HepG2 (cell line): ENCODE measurements around the gene TMEM31. TPM values are rescaled to one million over a fixed set of nuclear protein-coding genes. Genes with fewer than 3 reads are reported as not detected.
A peak's percentile ranks its signal among the peaks of the same experiment; 100 is the strongest.

Experiments used
- HDAC1 ChIP-seq: sonication (generic); formaldehyde crosslinking; IDR thresholded peaks from 2 replicates; pipeline ENCODE4 v1.5.1; 2020; ENCODE audit warnings: mild to moderate bottlenecking, missing genetic modification reagents
- HMGXB4 ChIP-seq, 2 experiments: sonication (generic) in 1 of 2; formaldehyde crosslinking in 1 of 2; IDR thresholded peaks; 2 replicates each; pipeline versions ENCODE4 v1.4.0 to v1.6.1; 2018 to 2020; ENCODE audit warnings: missing genetic modification reagents in 2 of 2, borderline replicate concordance in 1 of 2, low read depth in 1 of 2, mild to moderate bottlenecking in 1 of 2, missing biosample characterization in 1 of 2
- IKZF1 ChIP-seq: fragments of 450-650 bp; IDR thresholded peaks from 2 replicates; pipeline ENCODE4 v1.7.1; 2016
- NCOA1 ChIP-seq: sonication (generic); formaldehyde crosslinking; IDR thresholded peaks from 2 replicates; pipeline ENCODE4 v1.9.0; 2021; ENCODE audit warnings: missing genetic modification reagents
- NR1H2 ChIP-seq: sonication (generic); formaldehyde crosslinking; IDR thresholded peaks from 2 replicates; pipeline ENCODE4 v1.8.1; 2022; ENCODE audit warnings: low read depth, missing genetic modification reagents, borderline replicate concordance
- NRL ChIP-seq: sonication (generic); formaldehyde crosslinking; IDR thresholded peaks from 2 replicates; pipeline ENCODE4 v1.5.0; 2020; ENCODE audit warnings: missing genetic modification reagents, mild to moderate bottlenecking, moderate library complexity, borderline replicate concordance
- ONECUT2 ChIP-seq: sonication (generic); formaldehyde crosslinking; IDR thresholded peaks from 2 replicates; pipeline ENCODE4 v1.4.0; 2020; ENCODE audit warnings: missing genetic modification reagents
- PCBP2 ChIP-seq: fragments of 200-400 bp; formaldehyde crosslinking; optimal IDR thresholded peaks from 2 replicates; pipeline ENCODE3; 2018; ENCODE audit warnings: low read length, low read depth; ENCODE audit not compliant: poor library complexity, severe bottlenecking
- RAD21 ChIP-seq: fragments of 450-650 bp; formaldehyde crosslinking; IDR thresholded peaks from 2 replicates; pipeline ENCODE4 v1.5.0; 2020; ENCODE audit warnings: mild to moderate bottlenecking
- SALL2 ChIP-seq: sonication (generic); formaldehyde crosslinking; IDR thresholded peaks from 2 replicates; pipeline ENCODE4 v1.8.1; 2023; ENCODE audit warnings: mild to moderate bottlenecking, missing genetic modification reagents, inconsistent platforms
- SOX13 ChIP-seq, 3 experiments: fragments of 450-650 bp in 1 of 3; sonication (generic) in 1 of 3; formaldehyde crosslinking in 1 of 3; IDR thresholded peaks in 2 of 3; conservative IDR thresholded peaks in 1 of 3; 2 replicates each; pipeline versions ENCODE4 v1.5.0 to v1.6.1; 2016 to 2020; ENCODE audit warnings: antibody characterized with exemption in 1 of 3, mild to moderate bottlenecking in 1 of 3, missing compliant biosample characterization in 1 of 3, missing genetic modification reagents in 1 of 3, moderate library complexity in 1 of 3
- SP140L ChIP-seq: sonication (generic); formaldehyde crosslinking; IDR thresholded peaks from 2 replicates; pipeline ENCODE4 v1.4.0; 2020; ENCODE audit warnings: missing genetic modification reagents, borderline replicate concordance
- TBX2 ChIP-seq: sonication (generic); formaldehyde crosslinking; IDR thresholded peaks from 2 replicates; pipeline ENCODE4 v1.5.0; 2020; ENCODE audit warnings: missing genetic modification reagents, mild to moderate bottlenecking, borderline replicate concordance
- TCF12 ChIP-seq, 2 experiments: fragments of 450-650 bp in 1 of 2; sonication (generic) in 1 of 2; formaldehyde crosslinking in 1 of 2; IDR thresholded peaks; 2 replicates each; pipeline versions ENCODE4 v1.6.1 to v1.8.0; 2017 to 2022; ENCODE audit warnings: antibody characterized with exemption in 1 of 2, mild to moderate bottlenecking in 1 of 2, missing genetic modification reagents in 1 of 2, moderate library complexity in 1 of 2
- ZBTB44 ChIP-seq: sonication (generic); formaldehyde crosslinking; IDR thresholded peaks from 2 replicates; pipeline ENCODE4 v1.4.0; 2020; ENCODE audit warnings: missing genetic modification reagents
- ZFP36L1 ChIP-seq: sonication (generic); formaldehyde crosslinking; IDR thresholded peaks from 2 replicates; pipeline ENCODE4 v1.8.0; 2022; ENCODE audit warnings: mild to moderate bottlenecking, missing genetic modification reagents, moderate library complexity
- ZFP41 ChIP-seq: sonication (generic); formaldehyde crosslinking; IDR thresholded peaks from 2 replicates; pipeline ENCODE4 v1.4.0; 2020; ENCODE audit warnings: mild to moderate bottlenecking, missing genetic modification reagents, borderline replicate concordance
- ZMYM3 ChIP-seq: sonication (generic); formaldehyde crosslinking; IDR thresholded peaks from 2 replicates; pipeline ENCODE4 v1.5.1; 2020; ENCODE audit warnings: mild to moderate bottlenecking, missing genetic modification reagents
- ZNF367 ChIP-seq: sonication (generic); formaldehyde crosslinking; IDR thresholded peaks from 2 replicates; pipeline ENCODE4 v1.4.0; 2020; ENCODE audit warnings: missing genetic modification reagents, borderline replicate concordance
- ZNF383 ChIP-seq: sonication (generic); formaldehyde crosslinking; IDR thresholded peaks from 2 replicates; pipeline ENCODE4 v1.4.0; 2020; ENCODE audit warnings: missing genetic modification reagents, mild to moderate bottlenecking, borderline replicate concordance
- ZNF451 ChIP-seq: sonication (generic); formaldehyde crosslinking; IDR thresholded peaks from 2 replicates; pipeline ENCODE4 v1.5.0; 2020; ENCODE audit warnings: mild to moderate bottlenecking, missing genetic modification reagents
- ZNF530 ChIP-seq: sonication (generic); formaldehyde crosslinking; IDR thresholded peaks from 2 replicates; pipeline ENCODE4 v1.5.0; 2020; ENCODE audit warnings: low read depth, mild to moderate bottlenecking, missing genetic modification reagents
- ZNF546 ChIP-seq: sonication (generic); formaldehyde crosslinking; conservative IDR thresholded peaks from 2 replicates; pipeline ENCODE4 v1.8.1; 2023; ENCODE audit warnings: mild to moderate bottlenecking, missing genetic modification reagents
- ZNF558 ChIP-seq: sonication (generic); formaldehyde crosslinking; IDR thresholded peaks from 2 replicates; pipeline ENCODE4 v1.9.0; 2022; ENCODE audit warnings: mild to moderate bottlenecking, missing genetic modification reagents, borderline replicate concordance
- ZNF724P ChIP-seq: sonication (generic); formaldehyde crosslinking; IDR thresholded peaks from 2 replicates; pipeline ENCODE4 v1.8.0; 2022; ENCODE audit warnings: missing genetic modification reagents, borderline replicate concordance
- ZNF740 ChIP-seq: sonication (generic); formaldehyde crosslinking; IDR thresholded peaks from 2 replicates; pipeline ENCODE4 v1.4.0; 2020; ENCODE audit warnings: missing genetic modification reagents
- polyA plus RNA-seq, 8 experiments: library from polyadenylated mRNA; depleted of rRNA in 3 of 8; stranded (reverse) in 7 of 8; unstranded in 1 of 8; fragments of >200 nt; fragmentation: Illumina TruSeq in 4 of 8; extraction: Trizol in 4 of 8; gene quantifications; 2 replicates each; pipeline versions ENCODE4 v1.2.1 to v1.2.3, GENCODE V29; 2011 to 2016; ENCODE audit warnings: low read depth in 4 of 8, missing spikeins in 1 of 8, mixed read lengths in 1 of 8; ENCODE audit not compliant: insufficient read depth in 1 of 8
- total RNA-seq, 5 experiments: library from RNA; depleted of rRNA; stranded (reverse); fragments of >200 nt; fragmentation: Illumina TruSeq; extraction: Trizol; gene quantifications; 2 replicates each; pipeline ENCODE4 v1.2.3, GENCODE V29; 2016; ENCODE audit warnings: low read depth in 1 of 5

Gene TMEM31
- total and polyA plus RNA-seq, 2 of the 13 experiments (the other 11 are each of a cell fraction or from before 2014, with no cell fraction given): 0.16 TPM; not detected in 1

- TF ChIP-seq ZFP41 (CRISPR knock-in tag) (no peak), ZNF558 (CRISPR knock-in tag) (no peak), ZNF451 (CRISPR knock-in tag) (no peak), ONECUT2 (CRISPR knock-in tag) (no peak), ZNF740 (CRISPR knock-in tag) (peak; percentile 90; the same call in 1 of the 2 replicates), ZNF367 (no peak), PCBP2 (no peak), TBX2 (CRISPR knock-in tag) (no peak), ZNF546 (CRISPR knock-in tag) (no peak), NCOA1 (CRISPR knock-in tag) (no peak), RAD21 (CRISPR knock-in tag) (no peak), HDAC1 (CRISPR knock-in tag) (peak; percentile 56; the same call in 1 of the 2 replicates), HMGXB4 (CRISPR knock-in tag; IDR thresholded peaks at IDR 0.05; ENCODE audit: borderline replicate concordance in 1 of 2, low read depth in 1 of 2) (peak in 1 of 2 experiments; percentile 17; a peak in 3 of 4 replicates), SP140L (CRISPR knock-in tag) (no peak), ZNF530 (CRISPR knock-in tag) (no peak), ZBTB44 (CRISPR knock-in tag) (no peak), ZFP36L1 (CRISPR knock-in tag) (no peak), NRL (no peak), NR1H2 (CRISPR knock-in tag) (no peak), ZNF724P (no peak), SALL2 (CRISPR knock-in tag) (0 out of 2 replicates have a peak, but pooled peaks have one; percentile 32), ZNF383 (no peak), SOX13 (IDR thresholded peaks at IDR 0.05) (no peak), SOX13 (CRISPR knock-in tag; conservative IDR thresholded peaks at IDR 0.05 in 1 of 2, IDR thresholded peaks at IDR 0.05 in 1 of 2) (0 out of 4 replicates have a peak, but pooled peaks of 1 of the 2 experiments have one; percentile 18), ZMYM3 (CRISPR knock-in tag) (no peak), IKZF1 (no peak), TCF12 (IDR thresholded peaks at IDR 0.05) (no peak), TCF12 (CRISPR knock-in tag; IDR thresholded peaks at IDR 0.05) (no peak)
Observed at GRCh38 chrX:103687073-103687695, 23.5 kb upstream of the TMEM31 start (continued).
